Sigmoid colon (tissue), 4 donors: ENCODE measurements around the gene AADAT.

ENCODE experiments used
- CTCF ChIP-seq, 4 experiments: fragments of 450-650 bp in 3 of 4; fragments of 200-600 bp in 1 of 4; IDR thresholded peaks; one replicate each; pipeline ENCODE4 v1.5.1; 2016 to 2019; ENCODE audit warnings: antibody characterized with exemption in 4 of 4, mild to moderate bottlenecking in 3 of 4, moderate library complexity in 2 of 4
- EP300 ChIP-seq, 4 donors: sonication (generic); formaldehyde crosslinking; IDR thresholded peaks; one replicate each; pipeline ENCODE4 v1.6.1; 2017; ENCODE audit warnings: antibody characterized with exemption in 4 of 4
- POLR2A ChIP-seq, 2 donors: fragments of 450-650 bp; IDR thresholded peaks; one replicate each; pipeline ENCODE4 v1.6.1; 2016; ENCODE audit warnings: antibody characterized with exemption in 2 of 2, mild to moderate bottlenecking in 2 of 2, moderate library complexity in 2 of 2
- POLR2AphosphoS5 ChIP-seq, 4 donors: sonication (generic); formaldehyde crosslinking; IDR thresholded peaks; one replicate each; pipeline ENCODE4 v1.6.1; 2017; ENCODE audit warnings: antibody characterized with exemption in 4 of 4

- no peak for TF ChIP-seq CTCF (IDR thresholded peaks at IDR 0.05)
- TF ChIP-seq POLR2A (IDR thresholded peaks at IDR 0.05): no peak
- no peak for TF ChIP-seq POLR2AphosphoS5 (IDR thresholded peaks at IDR 0.05)
- TF ChIP-seq EP300 (IDR thresholded peaks at IDR 0.05): no peak
Observed at GRCh38 chr4:170035845-170036244, 53.9 kb downstream of the AADAT start.
